Smooth muscle cell of the brain vasculature (primary cell): ENCODE measurements around the gene ITGB1BP1.
"Not testable (repeated sequence)": the region's sequence is repeated elsewhere in the genome, so short reads cannot be mapped to it uniquely, and the experiment has no call there.

Source experiments
- DNase-seq: peaks from one replicate; pipeline ENCODE4 v3.0.0-alpha.2; 2012; ENCODE audit warnings: low read depth, low spot score

Gene ITGB1BP1

GRCh38 chr2:9400268-9401058 is 22.9 kb downstream of the ITGB1BP1 start:
- DNase-seq = no peak

- no peak for DNase-seq
These were observed 24.2 kb downstream of the ITGB1BP1 start for GRCh38 chr2:9398881-9399780.

- DNase-seq = not testable (repeated sequence)
These were observed 25.1 kb downstream of the ITGB1BP1 start for GRCh38 chr2:9398251-9398650.

- no peak for DNase-seq
These were observed 26.1 kb downstream of the ITGB1BP1 start for GRCh38 chr2:9397201-9397600.

- no peak for DNase-seq
These were observed 28.5 kb downstream of the ITGB1BP1 start for GRCh38 chr2:9394816-9395215.

DNA sequence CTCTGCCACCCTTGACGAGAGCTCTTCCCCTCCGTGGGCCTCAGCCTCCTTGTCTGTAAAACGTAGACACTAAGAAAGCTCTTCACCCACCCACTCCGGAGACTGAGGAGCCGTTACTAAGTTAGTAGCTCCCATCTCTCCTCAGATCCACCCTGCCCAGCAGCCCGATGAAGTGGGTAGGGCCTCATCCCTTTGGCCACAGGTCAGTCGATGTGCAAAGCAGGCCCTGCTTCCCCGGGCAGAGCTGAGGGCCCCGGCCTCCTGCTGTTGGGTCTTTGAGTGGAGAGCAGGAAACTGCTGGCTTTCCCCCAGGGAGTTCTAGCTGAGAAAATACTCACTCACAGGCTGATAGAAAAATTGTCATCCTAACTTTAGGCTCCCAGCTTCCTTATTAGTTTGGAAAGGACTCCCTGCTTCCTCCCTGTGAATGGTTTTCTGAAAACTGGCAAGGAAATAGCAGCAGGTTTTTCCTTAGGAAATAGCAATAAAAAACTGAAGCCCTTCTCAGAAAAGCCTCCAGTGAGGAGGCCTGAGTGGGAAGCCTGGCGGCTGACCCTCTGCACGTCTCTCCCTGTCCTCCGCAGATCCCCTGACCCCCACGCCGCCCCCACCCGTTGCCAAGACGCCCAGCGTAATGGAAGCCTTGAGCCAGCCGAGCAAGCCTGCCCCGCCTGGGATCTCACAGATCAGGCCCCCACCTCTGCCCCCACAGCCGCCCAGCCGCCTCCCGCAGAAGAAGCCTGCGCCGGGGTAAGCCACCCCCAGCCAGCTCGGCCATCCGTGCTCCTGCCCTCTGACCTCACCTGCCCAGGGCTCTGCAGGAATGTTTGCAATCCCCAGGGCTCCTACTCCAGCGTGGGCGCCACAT is 30.2 kb downstream of the ITGB1BP1 start:
- DNase-seq = no peak

DNA sequence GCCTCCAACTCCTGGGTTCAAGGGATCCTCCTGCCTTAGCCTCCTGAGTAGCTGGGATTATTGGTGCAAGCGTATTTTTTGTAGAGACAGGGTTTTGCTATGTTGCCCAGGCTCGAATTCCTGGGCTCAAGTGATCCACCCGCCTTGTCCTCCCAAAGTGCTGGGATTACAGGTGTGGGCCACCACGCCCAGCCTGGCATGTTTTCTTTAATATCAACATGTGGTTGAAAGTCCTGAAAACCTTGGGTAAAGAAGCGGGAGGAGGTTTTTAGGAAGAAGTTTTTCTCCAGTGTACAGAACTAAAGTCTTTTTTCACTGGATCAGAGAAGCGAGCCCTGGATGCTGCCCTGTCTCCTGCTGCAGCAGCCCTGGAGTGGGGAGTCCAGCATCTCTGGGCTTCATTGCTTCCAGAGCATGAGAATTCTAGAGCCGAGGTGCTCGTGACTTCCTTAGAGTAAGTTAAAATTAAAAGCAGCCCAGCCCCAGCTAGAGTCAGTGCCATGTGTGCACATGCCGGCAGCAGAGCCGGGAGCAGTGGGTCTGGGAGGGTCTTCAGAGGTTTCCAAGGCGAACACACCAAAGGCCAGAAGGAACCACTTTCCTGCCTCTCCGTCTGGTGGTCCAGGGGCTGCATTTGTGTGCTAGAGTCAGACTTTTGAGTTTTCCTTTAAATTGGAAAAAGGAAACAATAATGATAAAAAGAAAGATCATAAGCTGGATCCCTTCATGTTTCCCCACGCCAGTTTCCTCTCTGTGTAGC is 31.2 kb downstream of the ITGB1BP1 start:
- no peak for DNase-seq

DNA sequence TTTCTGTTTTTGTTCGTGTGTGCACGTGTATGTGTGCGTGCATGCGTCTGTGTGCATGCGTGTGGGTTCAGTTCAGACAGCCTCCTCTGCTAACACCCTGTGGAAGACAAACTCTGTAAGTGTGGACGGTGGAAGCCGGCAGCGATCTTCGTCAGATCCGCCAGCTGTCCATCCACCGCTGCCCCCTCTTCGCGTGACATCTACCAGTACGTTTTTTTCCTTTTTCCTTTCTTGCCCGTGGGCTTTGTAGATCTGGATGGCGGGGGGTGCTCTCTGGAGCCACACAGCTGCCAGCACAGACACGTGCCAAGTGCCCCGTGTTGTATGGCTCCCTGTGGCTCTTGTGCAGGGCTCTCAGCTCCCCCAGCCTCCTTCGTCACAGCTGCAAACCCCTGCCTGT is 32.3 kb downstream of the ITGB1BP1 start:
- DNase-seq = no peak

DNA sequence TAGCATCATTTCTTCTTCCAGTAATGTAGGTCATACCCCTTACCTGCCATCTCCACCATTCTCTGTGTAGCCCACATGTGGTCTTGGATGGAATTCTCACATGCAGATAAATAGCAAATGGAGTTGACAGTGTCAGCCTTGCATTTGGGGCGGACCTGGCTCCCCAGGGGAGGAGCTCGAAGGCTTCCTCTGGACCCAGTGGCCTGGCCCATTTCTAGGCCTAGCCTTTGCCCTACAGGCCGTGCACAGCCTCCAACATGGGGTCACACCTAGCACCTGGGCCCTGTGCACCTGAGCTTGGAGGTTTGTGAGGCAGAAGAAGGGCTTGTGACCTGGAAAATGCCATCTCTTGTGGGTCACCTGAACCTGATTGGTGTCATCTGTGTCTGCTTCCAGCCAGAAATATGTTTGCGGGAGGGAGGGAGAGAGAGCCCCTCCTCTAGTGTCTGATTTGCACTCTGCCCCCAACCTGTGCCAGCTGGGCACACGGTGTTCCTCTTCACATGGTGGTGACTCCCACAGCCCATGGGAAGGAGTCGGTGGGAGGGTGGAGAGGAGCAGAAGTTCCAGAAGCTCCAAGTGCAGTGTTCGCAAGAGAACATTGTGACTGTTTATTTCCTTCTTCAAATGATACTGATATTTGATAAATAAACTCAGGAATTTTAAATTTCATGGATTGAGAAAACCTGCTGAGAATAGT is 33.0 kb downstream of the ITGB1BP1 start:
- DNase-seq = no peak

- no peak for DNase-seq
These were observed 34.1 kb downstream of the ITGB1BP1 start for GRCh38 chr2:9388950-9389911.

GRCh38 chr2:9388199-9388681 is 35.1 kb downstream of the ITGB1BP1 start:
- DNase-seq = no peak

- DNase-seq = no peak
These were observed 37.5 kb downstream of the ITGB1BP1 start for GRCh38 chr2:9385841-9386240.

- no peak for DNase-seq
These were observed 38.8 kb downstream of the ITGB1BP1 start for GRCh38 chr2:9384521-9384920.

DNA sequence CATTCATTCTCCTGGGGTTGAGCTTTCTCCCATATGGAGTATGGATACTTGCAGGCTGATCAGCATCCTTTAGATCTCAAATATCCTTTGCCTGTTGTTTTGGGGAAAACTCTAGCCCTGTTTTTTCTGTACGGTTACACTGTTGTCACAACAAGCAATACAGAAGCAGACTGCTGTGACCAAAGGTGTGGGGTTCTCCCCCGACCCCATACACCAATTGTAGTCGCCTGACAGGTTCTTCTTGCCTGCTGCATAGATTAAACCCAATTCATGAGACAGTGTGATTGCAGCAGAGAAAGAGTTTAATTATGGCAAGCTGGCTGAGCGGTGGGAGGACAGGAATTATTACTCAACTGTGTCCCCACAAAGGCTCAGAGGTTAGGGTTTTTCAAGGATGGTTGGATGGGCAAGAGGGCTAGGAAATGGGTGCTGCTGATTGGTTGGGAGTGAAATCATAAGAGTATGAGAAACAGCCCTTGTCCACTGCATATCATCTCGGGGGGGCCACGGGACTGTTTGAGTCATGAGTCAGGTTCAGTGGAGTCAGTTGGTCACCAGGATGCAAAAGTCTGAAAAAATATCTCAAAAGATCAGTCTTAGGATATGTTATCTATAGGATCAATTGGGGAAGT is 40.6 kb downstream of the ITGB1BP1 start:
- no peak for DNase-seq

DNA sequence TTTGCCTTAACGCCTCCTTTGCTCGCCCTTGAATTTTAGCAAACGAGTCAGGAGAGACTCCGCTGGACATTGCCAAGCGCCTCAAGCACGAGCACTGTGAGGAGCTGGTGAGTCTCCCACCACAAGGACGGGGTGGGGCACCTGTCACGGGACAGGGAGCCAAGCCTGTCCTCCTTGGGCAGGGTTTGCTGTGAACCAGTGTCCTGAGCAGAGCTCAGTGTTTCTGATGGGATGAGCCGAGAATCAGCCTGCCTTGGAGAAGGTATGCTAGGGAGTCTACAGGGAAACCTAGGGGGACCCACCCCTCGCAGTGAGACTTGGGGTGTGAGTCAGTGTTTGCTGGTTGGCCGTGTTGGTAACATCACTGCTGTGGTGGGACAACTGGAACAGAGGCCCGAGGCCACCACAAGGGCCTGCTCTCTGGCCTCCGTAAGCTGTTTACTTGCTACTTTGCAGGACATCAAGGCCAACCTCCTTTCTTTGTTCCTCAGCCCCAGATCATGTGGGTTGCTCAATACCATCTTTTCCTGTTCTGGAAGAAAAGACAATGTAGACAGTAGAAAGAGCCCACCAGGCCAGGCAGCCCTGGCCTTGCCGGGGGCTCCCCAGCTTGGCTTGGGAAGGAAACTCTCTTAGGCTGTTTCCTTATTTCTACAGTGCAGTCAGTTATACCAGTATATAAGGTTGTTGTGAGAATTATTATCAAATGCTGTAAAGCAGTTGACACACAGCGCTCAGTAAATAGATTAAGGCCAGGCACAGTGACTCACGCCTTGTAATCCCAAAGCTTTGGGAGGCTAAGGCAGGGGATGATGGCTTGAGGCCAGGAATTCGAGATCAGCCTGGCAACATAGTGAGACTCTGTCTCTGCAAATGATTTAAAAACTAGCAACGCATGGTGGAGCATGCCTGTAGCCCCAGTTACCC is 42.4 kb downstream of the ITGB1BP1 start:
- peak; percentile 79 for DNase-seq

DNA sequence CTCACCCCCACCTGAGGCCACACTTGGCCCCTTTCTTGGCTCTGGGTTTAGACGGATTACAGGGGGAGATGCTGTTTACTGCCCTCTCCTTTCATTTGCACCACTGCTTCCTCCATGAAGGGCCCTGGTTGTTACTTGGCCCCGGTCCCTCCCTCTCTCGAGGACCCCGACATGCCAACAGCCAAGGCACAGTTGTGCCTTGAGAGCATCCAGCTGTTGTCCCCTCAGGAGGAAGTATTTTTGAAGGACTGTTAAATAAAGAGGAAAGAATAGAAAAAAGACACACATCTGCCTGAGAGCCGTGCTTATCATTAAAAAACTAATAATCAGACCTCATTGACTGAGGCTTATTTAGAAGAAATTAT is 44.0 kb downstream of the ITGB1BP1 start:
- no peak for DNase-seq
